NCI-H446 treated with DMSO at 0.1 percent for 48 hours (cell line): ENCODE measurements around the gene DSP.

Experiments used
- DNase-seq: peaks from one replicate; lab custom pipeline; 2025; lab: John Stamatoyannopoulos, UW

DSP gene

DNA sequence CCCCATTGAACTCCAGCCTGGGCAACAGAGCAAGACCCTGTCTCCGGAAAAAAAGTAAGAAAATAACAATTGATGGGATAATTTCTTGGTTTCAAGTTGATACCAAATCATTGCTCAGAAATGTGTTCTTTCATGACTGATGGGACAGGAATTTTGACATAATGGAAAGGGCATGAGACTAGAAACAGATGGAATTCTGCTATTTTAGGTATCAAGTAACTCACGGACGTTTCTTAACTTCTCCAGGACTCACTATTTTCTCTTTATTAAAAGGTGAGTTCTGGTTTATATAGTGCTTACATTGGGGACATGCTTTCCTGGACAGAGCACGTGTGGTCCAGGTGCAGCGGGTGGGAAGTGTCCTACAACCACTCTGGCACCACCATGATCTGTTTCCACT lies 6.0 kb upstream of the DSP start:
- no peak for DNase-seq

GRCh38 chr6:7537565-7538174 lies 3.8 kb upstream of the DSP start:
- DNase-seq, result no peak

DNA sequence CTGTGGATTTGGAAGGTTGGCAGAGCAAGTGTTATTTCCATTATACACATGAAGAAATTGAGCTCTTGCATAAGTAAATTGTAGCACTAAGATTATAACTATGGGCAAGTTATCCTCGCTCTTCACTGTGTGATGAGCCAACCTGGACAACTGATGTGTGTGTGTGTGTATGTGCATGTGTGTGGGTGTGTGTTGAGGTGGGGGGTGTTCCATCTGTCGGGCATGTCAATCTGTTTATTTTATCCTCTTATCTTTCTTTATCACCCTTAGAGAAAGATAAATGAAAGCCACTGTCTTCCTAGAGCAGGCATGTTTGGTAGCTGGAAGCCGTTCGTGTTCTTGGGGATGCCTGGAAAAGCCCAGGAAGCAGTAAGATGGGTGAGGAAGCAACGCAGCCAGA lies 3.0 kb upstream of the DSP start:
- no peak for DNase-seq

GRCh38 chr6:7540595-7540994 lies 876 bp upstream of the DSP start:
- no peak for DNase-seq

DNA sequence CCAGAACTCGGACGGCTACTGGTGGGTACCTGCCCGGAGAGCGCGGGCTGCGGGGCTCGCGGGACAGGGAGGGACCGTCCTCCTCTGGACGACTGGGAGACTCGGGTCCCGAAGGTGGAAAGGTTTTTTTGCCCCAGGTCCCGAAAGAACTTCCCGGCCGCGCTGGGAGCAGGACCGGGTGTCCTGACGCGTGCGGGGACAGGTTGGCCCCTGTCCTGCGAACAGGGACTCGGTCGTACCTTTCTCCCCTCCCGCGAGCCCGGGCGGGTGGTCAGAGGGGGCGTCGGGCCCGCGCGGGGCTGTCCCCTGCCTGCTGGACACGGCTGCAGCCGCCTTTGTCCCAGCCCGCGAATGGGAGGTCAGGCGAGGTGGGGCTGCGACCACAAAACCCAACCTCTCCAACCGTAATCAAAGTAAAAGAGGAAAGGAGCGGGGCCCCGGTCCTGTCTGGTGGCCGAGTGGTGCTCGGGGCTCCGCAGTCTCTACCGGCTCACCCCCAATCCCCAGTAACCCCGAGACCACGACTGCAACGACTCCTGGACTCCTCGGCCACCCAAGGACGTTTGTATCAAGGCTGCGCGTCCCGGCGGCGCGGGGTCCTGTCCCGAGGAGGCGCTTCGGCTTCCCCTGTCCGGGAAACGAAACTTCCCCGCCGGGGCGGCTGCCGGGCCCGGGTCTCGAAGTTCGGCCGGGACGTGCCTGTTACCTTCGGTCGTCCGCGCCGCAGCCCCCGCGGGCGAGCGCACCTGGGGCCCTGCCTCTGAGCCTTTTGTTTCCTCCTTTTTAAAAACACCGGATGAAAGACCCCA lies 798 bp downstream of the DSP start:
- no peak for DNase-seq

GRCh38 chr6:7542874-7543624 lies 1.6 kb downstream of the DSP start:
- no peak for DNase-seq

DNA sequence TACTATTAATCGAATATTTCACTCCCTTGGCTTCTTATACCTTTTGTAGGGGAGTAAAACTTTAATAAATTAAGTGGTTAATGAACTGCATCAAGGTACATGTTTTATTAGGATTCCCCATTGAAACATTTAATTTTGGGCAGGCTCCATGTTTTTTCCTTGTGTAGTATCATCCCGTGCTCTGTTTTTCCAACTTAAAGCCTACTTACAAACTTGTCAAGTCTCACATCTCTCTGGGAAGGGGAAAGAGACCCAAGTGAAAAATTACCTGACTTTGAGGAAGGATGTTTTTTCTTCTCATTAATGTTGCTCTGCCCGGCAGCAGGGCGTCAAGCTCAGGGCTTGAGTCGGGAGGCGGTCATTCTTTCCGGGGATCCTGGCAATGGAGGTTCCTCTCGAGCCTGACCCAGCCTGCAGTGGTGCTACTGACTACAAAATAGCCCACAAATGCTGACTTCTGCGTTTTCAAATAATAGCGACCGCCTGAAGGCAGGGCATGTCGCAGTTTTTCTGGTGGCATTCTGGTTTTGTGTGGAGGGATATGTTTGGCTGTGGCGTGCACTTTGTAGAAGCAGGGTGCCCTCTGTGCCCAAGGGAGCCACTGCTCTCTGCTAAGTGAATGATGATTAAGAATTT lies 2.4 kb downstream of the DSP start:
- DNase-seq, result no peak

DNA sequence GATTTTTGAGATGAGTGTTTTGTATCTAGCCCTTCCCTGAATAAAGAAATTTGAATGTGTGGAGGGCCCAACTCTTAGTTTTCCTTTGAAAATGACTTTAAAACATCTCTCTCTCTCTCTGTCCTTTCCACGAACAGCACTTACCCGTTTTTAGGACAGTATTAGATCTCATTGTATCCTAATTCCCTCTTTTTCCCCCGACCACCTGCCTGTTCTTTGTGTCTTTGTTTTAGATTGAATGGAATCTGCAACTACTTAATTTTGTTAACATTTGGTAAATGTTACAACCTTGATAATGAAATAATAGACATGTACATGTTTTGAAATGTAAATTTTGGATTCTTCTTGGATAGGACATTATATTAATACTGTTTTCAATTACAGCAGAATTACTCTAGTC lies 3.1 kb downstream of the DSP start:
- DNase-seq, result no peak

- no peak for DNase-seq
Observed at GRCh38 chr6:7545316-7546019, 4.0 kb downstream of the DSP start.

- DNase-seq, result no peak
Observed at GRCh38 chr6:7546020-7546369, 4.5 kb downstream of the DSP start.

- no peak for DNase-seq
Observed at GRCh38 chr6:7546383-7546782, 4.9 kb downstream of the DSP start.

- DNase-seq, result no peak
Observed at GRCh38 chr6:7546896-7547295, 5.4 kb downstream of the DSP start.

DNA sequence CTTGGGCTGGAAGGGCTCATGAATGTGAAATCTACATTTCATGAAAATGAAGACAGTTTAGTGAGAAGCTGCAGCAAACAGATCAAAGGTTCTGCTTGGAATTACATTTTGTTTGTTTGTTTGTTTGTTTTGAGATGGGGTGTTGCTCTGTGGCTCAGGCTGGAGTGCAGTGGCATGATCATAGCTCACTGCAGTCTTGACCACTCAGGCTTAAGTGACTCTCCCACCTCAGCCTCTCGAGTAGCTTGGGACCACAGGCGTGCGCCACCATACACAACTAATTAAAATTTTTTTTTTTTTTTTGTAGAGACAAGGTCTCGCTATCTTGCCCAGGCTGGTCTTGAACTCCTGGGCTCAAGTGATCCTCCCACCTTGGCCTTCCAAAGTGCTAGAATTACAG lies 5.8 kb downstream of the DSP start:
- no peak for DNase-seq

DNA sequence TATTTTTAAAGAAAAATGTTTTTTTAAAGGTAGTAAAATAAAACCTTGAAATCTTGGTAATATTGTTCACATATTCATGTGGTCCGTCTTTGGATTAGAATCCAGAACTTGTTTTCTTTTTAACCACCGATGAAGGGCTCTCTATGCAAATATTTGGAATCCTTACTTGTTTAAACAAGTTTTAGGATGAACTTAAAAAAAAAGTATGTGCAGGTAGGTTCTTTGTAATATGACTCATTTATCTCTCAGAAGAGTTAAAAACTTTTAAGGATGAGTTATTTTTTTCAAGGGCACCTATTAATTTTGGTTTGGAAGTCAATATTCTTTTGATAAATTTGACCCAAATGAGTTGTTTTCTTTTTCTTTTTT lies 8.9 kb downstream of the DSP start:
- no peak for DNase-seq

- DNase-seq, result no peak
Observed at GRCh38 chr6:7554533-7555275, 13.2 kb downstream of the DSP start.

- DNase-seq, result no peak
Observed at GRCh38 chr6:7555671-7556070, 14.2 kb downstream of the DSP start.

GRCh38 chr6:7556394-7557106 lies 15.1 kb downstream of the DSP start:
- DNase-seq, result no peak

DNA sequence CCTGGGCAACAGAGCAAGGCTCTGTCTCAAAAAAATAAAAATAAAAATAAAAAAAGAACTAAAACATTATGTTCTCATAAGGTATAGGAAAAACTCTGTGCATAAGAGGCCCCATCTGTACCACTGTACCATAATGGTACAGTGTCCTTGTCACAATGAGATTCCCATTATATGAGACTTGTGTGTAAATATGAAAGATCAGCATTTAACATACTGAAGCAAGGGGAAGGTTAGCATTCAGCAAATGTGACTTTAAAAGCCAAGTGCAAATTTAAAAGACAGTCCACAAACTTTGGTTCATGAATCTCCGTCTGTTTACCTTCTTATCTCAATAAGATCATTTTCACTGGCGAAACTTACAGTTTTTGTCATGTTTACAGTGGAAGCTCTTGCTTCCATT lies 16.2 kb downstream of the DSP start:
- DNase-seq, result no peak

DNA sequence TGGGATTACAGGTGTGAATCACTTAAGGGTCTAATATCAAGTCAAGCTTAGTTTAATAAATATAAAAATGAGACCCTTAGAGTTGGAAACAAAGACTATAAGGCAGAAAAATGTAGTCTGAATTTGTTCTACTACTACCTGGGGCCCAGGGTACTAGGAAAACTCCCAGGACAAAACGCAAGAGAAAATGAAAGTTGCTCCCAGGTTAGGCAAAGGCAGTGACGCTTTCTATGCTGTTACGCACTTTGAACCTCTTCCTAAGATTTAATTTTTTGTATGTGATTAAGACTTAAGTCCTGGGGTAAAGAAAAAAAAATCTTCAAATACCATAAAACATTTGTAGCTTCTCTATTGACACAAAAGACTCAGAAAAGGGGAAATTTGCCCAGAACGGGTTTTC lies 17.3 kb downstream of the DSP start:
- DNase-seq, result no peak

GRCh38 chr6:7559196-7559595 lies 17.7 kb downstream of the DSP start:
- no peak for DNase-seq
